NCI-H2171 (cell line): Measurements from ENCODE around the gene OR52B6.
"Not testable (repeated sequence)": the region's sequence is repeated elsewhere in the genome, so short reads cannot be mapped to it uniquely, and the experiment has no call there.

ENCODE experiments used
- DNase-seq: peaks from one replicate; lab custom pipeline; 2025; lab: John Stamatoyannopoulos, UW

OR52B6 gene

DNA sequence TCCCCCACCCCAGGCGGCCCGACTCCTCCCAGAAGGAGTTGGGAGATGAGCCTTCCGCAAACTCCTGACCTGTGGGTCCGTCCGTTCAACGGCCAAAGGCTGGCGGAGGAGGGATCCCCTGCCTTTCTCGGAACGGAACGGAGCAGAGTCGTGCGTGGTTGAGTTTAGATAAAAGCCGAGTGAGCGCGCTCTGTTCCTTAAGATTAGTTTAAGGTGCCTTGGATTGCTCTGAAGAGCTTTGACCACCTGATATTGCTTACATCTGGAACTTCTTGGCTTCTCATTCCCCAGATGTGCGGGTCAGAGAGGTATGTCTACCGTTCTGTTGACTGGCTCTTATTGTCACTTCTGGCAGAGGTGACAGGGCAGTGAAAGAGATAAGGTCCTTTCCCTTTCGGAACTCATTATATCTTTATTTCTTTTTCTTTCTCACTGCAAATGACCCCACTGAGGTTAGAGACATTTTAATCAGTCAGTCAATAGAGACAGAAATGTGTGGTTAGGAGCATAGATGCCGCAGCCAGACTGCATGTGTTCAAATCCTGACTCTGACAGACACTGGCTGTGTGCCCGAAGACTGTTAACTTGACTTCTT is 16.0 kb downstream of the OR52B6 start, which contains the start of gene TRIM6:
Gene TRIM6, plus strand, starts transcription at position 31 of the 595 bp plus-strand sequence. Its CDS starts 261 bp downstream, at position 292.
- no peak for DNase-seq

DNA sequence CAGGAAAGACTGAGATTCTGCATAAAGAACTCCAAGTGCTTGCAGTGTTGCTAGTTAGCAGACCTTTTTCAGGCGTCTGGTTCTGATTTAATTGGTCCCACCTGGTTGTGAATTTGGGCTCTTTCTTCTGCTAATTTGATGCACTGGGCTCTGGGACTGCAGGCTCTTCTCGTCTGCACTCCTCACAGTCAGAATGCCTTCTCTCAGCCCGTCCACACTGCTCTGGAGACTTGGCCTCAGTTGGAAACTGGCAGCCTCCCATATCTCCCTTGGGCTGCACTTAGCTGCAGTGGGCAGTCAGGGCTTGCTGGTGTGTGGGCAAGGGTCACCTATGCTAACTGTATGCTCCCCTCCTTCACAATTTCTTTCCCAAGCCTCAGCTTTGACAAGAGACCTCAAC is 17.3 kb downstream of the OR52B6 start:
- DNase-seq: no peak

DNA sequence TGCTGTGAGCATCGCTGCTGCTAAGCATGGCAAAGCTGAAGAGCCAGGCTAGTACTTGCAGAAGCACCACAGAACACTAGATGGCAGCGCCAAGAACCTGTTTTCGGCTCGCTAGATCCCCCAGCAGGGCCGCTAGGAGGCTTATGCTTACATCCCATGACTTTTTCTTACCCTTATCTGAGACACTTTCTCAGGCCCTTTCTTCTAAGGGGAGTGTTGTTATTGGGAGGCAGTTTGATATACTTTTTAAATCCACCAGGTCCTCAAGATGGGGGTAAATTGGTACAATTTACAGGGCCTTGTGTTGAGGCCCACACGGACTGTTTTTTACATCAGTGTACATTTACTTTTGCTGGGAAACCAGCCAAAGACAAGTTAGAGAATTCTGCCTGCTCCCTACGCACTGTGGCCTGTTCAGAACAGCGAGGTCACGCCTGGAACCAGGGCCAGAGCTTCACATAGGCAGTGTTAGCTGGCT is 19.7 kb downstream of the OR52B6 start:
- no peak for DNase-seq

GRCh38 chr11:5602791-5603190 is 22.1 kb downstream of the OR52B6 start:
- DNase-seq: not testable (repeated sequence)

GRCh38 chr11:5603326-5603725 is 22.6 kb downstream of the OR52B6 start:
- DNase-seq: no peak

GRCh38 chr11:5604896-5605295 is 24.2 kb downstream of the OR52B6 start:
- no peak for DNase-seq

GRCh38 chr11:5605849-5606248 is 25.2 kb downstream of the OR52B6 start:
- no peak for DNase-seq

- no peak for DNase-seq
Measured at GRCh38 chr11:5608808-5609207, 28.1 kb downstream of the OR52B6 start.

GRCh38 chr11:5610446-5610845 is 29.8 kb downstream of the OR52B6 start:
- DNase-seq: no peak

DNA sequence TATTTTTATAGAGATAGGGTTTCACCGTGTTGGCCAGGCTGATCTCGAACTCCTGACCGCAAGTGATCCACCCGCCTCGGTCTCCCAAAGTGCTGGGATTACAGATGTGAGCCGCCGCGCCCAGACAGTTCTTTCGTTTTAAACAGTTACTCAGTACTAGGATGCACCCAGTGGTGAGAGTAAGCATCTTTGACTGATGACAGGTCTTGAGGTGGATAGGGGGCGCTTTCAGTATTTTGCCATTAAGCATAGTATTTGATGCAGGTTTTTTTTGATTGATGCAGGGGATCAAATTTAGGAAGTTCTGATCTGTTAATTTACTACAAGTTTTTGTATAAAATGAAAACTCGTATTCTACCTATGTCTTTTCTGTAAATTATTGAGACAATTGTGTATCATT is 30.9 kb downstream of the OR52B6 start:
- no peak for DNase-seq

DNA sequence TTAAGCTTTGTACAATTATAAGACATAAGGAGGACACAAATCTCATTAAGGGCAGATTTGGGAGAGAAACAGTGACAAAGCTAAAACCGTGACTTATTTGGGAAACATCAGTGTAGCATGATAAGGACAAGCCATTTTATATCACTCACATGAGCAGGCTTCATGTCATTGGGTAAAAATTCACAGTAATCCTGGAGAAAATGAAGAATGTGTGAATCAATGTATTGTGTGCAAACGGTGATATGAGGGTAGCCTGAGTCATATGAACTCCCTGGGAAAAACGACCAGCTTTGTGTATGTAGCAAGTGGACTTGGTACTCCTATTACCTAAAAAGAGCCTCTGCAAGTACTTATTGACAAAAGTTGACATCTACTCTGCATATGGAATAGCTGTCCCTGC is 38.1 kb downstream of the OR52B6 start:
- no peak for DNase-seq

DNA sequence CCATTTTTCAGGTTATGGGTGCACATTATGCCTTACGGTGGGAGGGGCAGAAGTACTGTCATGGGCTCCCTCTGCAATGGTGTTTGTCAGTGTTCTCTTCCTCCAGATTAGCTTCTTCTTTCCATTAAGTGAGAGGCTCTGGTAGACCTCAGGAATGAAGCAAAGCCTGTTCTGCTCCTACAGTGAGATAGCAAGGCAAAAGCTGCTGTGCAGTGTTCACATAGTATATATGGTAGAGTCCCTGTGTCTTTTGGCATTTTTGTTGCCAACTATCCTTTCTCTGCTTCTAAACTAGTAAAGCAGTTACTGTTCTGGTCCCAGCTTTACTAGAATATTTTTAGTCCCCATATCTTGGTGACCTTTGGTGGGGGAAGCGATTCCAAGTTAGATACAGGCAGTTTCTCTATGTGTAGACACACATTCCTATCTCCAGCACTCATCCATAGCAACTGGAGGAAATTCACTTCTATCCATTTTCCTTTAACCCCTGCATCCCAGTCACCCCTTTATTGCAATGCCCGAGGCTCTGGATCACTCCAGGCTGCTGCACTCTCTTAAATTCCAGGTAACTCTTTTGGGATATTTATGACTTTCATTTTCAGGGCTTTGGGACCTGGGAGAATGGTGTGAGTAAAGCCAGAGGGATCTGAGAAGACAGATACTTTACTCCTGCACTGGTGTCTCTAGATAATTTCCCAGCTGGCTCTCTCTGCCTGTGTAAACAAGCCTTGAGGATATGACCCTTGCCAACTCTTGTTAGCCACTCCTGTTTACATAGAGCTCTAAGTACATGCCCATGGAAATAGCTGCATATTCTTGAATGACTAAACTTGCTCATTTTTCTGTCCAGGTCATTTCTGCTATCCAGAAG is 40.2 kb downstream of the OR52B6 start:
- DNase-seq: no peak

GRCh38 chr11:5621580-5621979 is 40.9 kb downstream of the OR52B6 start:
- DNase-seq: no peak

DNA sequence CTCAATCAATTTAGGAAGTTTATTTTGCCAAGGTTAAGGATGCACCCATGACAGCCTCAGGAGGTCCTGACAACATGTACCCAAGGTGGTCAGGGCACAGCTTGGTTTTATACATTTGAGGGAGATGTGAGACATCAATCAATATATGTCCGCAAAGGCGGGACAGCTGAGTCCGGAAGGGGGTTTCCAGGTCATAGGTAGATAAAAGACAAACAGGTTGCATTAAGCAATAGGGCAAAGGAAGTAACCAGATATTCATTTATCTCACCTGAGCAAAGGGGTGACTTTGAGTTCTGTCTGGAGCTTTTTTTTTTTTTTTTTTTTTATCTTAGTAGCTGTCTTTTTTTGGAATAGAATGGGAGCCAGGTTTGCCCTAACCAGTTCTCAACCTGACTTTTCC is 42.1 kb downstream of the OR52B6 start:
- DNase-seq: no peak

DNA sequence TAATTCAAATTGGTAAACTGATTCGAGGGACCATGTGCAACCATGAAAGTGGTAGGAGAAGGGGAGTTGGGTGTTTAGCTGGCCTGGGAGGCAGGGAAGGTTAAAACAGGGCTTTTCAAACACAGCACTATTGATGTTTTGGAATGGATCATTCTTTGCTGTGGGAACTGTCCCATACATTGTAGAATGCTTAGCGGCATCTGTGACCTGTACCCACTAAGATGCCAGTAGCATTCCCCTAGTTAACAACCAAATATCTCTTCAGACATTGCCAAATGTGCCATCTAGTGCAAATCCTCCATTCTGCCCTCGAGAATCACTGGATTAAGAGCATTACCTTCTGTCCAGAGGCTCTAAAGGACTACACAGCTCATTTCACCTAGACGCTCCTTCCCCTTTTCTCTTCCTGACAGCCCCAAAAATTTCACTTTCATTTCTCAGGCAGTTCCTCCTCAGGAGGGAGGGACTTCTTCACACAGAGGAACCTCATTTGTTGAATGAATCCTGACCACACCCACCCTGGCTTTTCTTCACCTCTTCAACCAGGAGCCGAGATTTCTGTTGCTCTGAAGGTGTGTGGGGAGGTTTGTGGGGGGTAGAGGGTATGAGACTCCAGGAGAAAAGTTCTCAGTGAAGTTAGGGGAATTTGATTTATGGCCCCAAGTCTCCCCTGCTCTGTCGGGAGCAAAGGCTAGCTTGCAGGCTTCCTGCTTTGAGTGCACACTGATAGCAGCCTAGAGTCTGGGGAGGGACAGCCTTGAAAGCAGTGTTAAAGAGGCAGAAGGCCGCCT is 44.0 kb downstream of the OR52B6 start, which contains the start of gene TRIM34:
Gene TRIM34, plus strand, starts transcription at position 513 of the 791 bp plus-strand sequence. CDS start 7,331 bp downstream, outside the sequence.
- DNase-seq: no peak

- no peak for DNase-seq
Measured at GRCh38 chr11:5625281-5625680, 44.6 kb downstream of the OR52B6 start.

DNA sequence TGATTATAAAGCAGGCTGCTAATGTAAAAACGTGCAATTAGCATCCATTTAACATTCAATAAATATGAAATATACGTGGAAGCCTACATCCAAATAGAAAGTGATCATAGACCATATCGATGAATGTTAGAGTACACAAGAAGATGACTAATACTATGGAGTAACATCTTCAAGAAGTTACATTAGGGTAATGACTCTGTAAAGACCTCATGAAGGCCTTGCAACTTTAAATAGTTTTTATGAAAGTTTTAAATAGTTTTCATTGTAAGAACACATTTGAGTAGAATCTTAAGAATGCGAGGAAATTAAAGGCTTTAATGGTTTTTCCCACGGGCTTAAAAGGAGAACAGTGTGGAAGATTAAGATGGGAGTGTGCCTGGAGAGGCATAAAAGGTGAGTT is 45.5 kb downstream of the OR52B6 start:
- no peak for DNase-seq

GRCh38 chr11:5631417-5631816 is 50.7 kb downstream of the OR52B6 start:
- DNase-seq: no peak
